K562 (cell line): ENCODE data around the gene LAGE3. TPM values are rescaled to one million over a fixed set of nuclear protein-coding genes. Genes with fewer than 3 reads are reported as not detected.

Source experiments
- BACH1 ChIP-seq: fragments of 200-800 bp; sonication (Bioruptor generic); IDR thresholded peaks from 2 replicates; pipeline ENCODE4 v1.6.1; 2016; ENCODE audit warnings: missing genetic modification characterization, missing compliant biosample characterization
- BHLHE40 ChIP-seq: IDR thresholded peaks from 2 replicates; pipeline ENCODE4 v1.6.1; 2011; ENCODE audit warnings: low read length, improper control_type of control experiment
- CBFB ChIP-seq: sonication (generic); formaldehyde crosslinking; IDR thresholded peaks from 2 replicates; pipeline ENCODE4 v1.4.0; 2020; ENCODE audit warnings: mild to moderate bottlenecking, missing genetic modification reagents
- DMBX1 ChIP-seq: fragments of 250-450 bp; sonication (Bioruptor Pico); IDR thresholded peaks from 2 replicates; pipeline ENCODE4 v1.8.0; 2022; ENCODE audit warnings: inconsistent platforms, mild to moderate bottlenecking, moderate library complexity, borderline replicate concordance
- FOXA1 ChIP-seq: fragments of 450-650 bp; IDR thresholded peaks from 2 replicates; pipeline ENCODE4 v1.6.1; 2016; ENCODE audit warnings: mild to moderate bottlenecking, borderline replicate concordance
- ILK ChIP-seq: fragments of 450-650 bp; IDR thresholded peaks from 2 replicates; pipeline ENCODE4 v1.6.1; 2016; ENCODE audit warnings: missing genetic modification characterization, low read depth, mild to moderate bottlenecking, missing compliant biosample characterization, moderate library complexity, borderline replicate concordance
- IRF2 ChIP-seq: sonication (generic); formaldehyde crosslinking; IDR thresholded peaks from 2 replicates; pipeline ENCODE4 v1.8.1; 2022; ENCODE audit warnings: mild to moderate bottlenecking, missing genetic modification reagents
- IRF9 ChIP-seq: fragments of 450-650 bp; IDR thresholded peaks from 2 replicates; pipeline ENCODE4 v1.6.1; 2016; ENCODE audit warnings: missing biosample characterization, missing genetic modification characterization
- KAT7 ChIP-seq: sonication (generic); formaldehyde crosslinking; IDR thresholded peaks from 2 replicates; pipeline ENCODE4 v1.8.0; 2022; ENCODE audit warnings: missing genetic modification reagents, mild to moderate bottlenecking, borderline replicate concordance
- KDM5B ChIP-seq: fragments of 200-600 bp; sonication (generic); IDR thresholded peaks from 2 replicates; pipeline ENCODE4 v1.6.1; 2012; ENCODE audit warnings: low read depth, mild to moderate bottlenecking, moderate library complexity, low read length, control low read depth, inconsistent platforms; ENCODE audit not compliant: insufficient replicate concordance
- LCOR ChIP-seq: sonication (generic); formaldehyde crosslinking; IDR thresholded peaks from 2 replicates; pipeline ENCODE4 v1.8.0; 2022; ENCODE audit warnings: mild to moderate bottlenecking, missing genetic modification reagents
- NFE2L1 ChIP-seq: fragments of 450-650 bp; IDR thresholded peaks from 2 replicates; pipeline ENCODE4 v1.6.1; 2016; ENCODE audit warnings: missing genetic modification characterization, low read depth, mild to moderate bottlenecking, missing compliant biosample characterization, moderate library complexity, borderline replicate concordance
- PHB ChIP-seq: fragments of 250-450 bp; sonication (Bioruptor Pico); IDR thresholded peaks from 2 replicates; pipeline ENCODE4 v1.5.0; 2021
- PTBP1 ChIP-seq: fragments of 200-400 bp; formaldehyde crosslinking; IDR thresholded peaks from 2 replicates; pipeline ENCODE4 v1.6.1; 2017; ENCODE audit warnings: low read depth, low read length
- PTRF ChIP-seq: fragments of 450-650 bp; IDR thresholded peaks from 2 replicates; pipeline ENCODE4 v1.6.1; 2016; ENCODE audit warnings: mild to moderate bottlenecking, missing genetic modification characterization, missing compliant biosample characterization
- RHOXF2B ChIP-seq: fragments of 250-450 bp; sonication (Bioruptor Pico); conservative IDR thresholded peaks from 2 replicates; pipeline ENCODE4 v1.5.1; 2021
- SETDB1 ChIP-seq: IDR thresholded peaks from one replicate; pipeline ENCODE4 v1.6.1; 2012; ENCODE audit warnings: low read length, control low read depth, inconsistent platforms
- TEAD2 ChIP-seq: fragments of 450-650 bp; IDR thresholded peaks from 2 replicates; pipeline ENCODE4 v1.6.1; 2016; ENCODE audit warnings: missing genetic modification characterization, control low read depth, missing compliant biosample characterization
- YY1 ChIP-seq, 3 experiments: IDR thresholded peaks; 2 replicates each; pipeline ENCODE4 v1.6.1; 2011; ENCODE audit warnings: low read length in 2 of 3, mild to moderate bottlenecking in 2 of 3, moderate library complexity in 2 of 3, borderline replicate concordance in 1 of 3, control low read depth in 1 of 3, low read depth in 1 of 3; ENCODE audit not compliant: insufficient read depth in 3 of 3, insufficient replicate concordance in 2 of 3, control insufficient read depth in 1 of 3, insufficient read length in 1 of 3; ENCODE audit errors: extremely low read depth in 1 of 3
- ZBTB26 ChIP-seq: fragments of 450-650 bp; formaldehyde crosslinking; IDR thresholded peaks from 2 replicates; pipeline ENCODE4 v1.4.0; 2022; ENCODE audit warnings: missing genetic modification characterization
- ZC3H11A ChIP-seq: IDR thresholded peaks from 2 replicates; pipeline ENCODE4 v1.6.1; 2012; ENCODE audit warnings: low read depth, low read length, improper control_type of control experiment
- ZNF347 ChIP-seq: fragments of 450-650 bp; formaldehyde crosslinking; IDR thresholded peaks from 2 replicates; pipeline ENCODE4 v1.4.0; 2020; ENCODE audit warnings: low read depth, mild to moderate bottlenecking, moderate library complexity
- ZNF561 ChIP-seq: fragments of 450-650 bp; formaldehyde crosslinking; conservative IDR thresholded peaks from 2 replicates; pipeline ENCODE4 v1.4.0; 2020; ENCODE audit warnings: mild to moderate bottlenecking, moderate library complexity
- ZNF778 ChIP-seq: fragments of 450-650 bp; formaldehyde crosslinking; IDR thresholded peaks from 2 replicates; pipeline ENCODE4 v1.4.0; 2020; ENCODE audit warnings: mild to moderate bottlenecking, moderate library complexity
- polyA plus RNA-seq, 8 experiments: library from polyadenylated mRNA; depleted of rRNA in 4 of 8; stranded (reverse) in 5 of 8; unstranded in 3 of 8; fragments of >200 nt; fragmentation: Nextera tagmentation in 2 of 8; fragmentation: Illumina TruSeq in 1 of 8; extraction: Ambion mirVana in 2 of 8; extraction: Trizol in 1 of 8; gene quantifications; 2 replicates each; pipeline versions ENCODE4 v1.2.1 to v1.2.3, GENCODE V29; 2011 to 2014; ENCODE audit warnings: inconsistent platforms in 1 of 8, missing spikeins in 1 of 8
- total RNA-seq, 7 experiments: library from RNA; depleted of rRNA in 6 of 7; stranded (reverse); fragments of >200 nt in 6 of 7; fragmentation: Illumina TruSeq in 2 of 7; extraction: Trizol in 2 of 7; gene quantifications; 2 replicates each; pipeline versions ENCODE4 v1.2.1 to v1.2.3, GENCODE V29; 2011 to 2021; ENCODE audit warnings: low replicate concordance in 1 of 7
- TF ChIP-seq, protein P1 (sequence below): fragments of 250-450 bp; sonication (Bioruptor Pico); IDR thresholded peaks from 2 replicates; pipeline ENCODE4 v1.8.0; 2022; ENCODE audit warnings: inconsistent platforms

Gene LAGE3
- total and polyA plus RNA-seq, 9 of the 15 experiments (the other 6 are each of a cell fraction or from before 2014, with no cell fraction given) = 28.2 to 125 (median 35.8) TPM

GRCh38 chrX:154478728-154479622 is at the start of gene LAGE3 (continued):
- TF ChIP-seq, protein P1, sequence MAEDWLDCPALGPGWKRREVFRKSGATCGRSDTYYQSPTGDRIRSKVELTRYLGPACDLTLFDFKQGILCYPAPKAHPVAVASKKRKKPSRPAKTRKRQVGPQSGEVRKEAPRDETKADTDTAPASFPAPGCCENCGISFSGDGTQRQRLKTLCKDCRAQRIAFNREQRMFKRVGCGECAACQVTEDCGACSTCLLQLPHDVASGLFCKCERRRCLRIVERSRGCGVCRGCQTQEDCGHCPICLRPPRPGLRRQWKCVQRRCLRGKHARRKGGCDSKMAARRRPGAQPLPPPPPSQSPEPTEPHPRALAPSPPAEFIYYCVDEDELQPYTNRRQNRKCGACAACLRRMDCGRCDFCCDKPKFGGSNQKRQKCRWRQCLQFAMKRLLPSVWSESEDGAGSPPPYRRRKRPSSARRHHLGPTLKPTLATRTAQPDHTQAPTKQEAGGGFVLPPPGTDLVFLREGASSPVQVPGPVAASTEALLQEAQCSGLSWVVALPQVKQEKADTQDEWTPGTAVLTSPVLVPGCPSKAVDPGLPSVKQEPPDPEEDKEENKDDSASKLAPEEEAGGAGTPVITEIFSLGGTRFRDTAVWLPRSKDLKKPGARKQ (CRISPR knock-in tag) = no peak
- TF ChIP-seq SETDB1 (no peak), YY1 (IDR thresholded peaks at IDR 0.05; ENCODE audit: borderline replicate concordance in 1 of 3, control insufficient read depth in 1 of 3, extremely low read depth in 1 of 3, insufficient read depth in 3 of 3, insufficient read length in 1 of 3, insufficient replicate concordance in 2 of 3, low read depth in 1 of 3, low read length in 2 of 3) (peak in 1 of 3 experiments; percentile 71), ZNF347 (CRISPR knock-in tag) (no peak), PTRF (tag) (no peak), KAT7 (CRISPR knock-in tag) (no peak), IRF2 (CRISPR knock-in tag) (no peak), ILK (no peak), TEAD2 (no peak), LCOR (CRISPR knock-in tag) (peak; percentile 84), DMBX1 (CRISPR knock-in tag) (no peak), ZBTB26 (no peak; the same call in 1 of the 2 replicates), CBFB (CRISPR knock-in tag) (peak; percentile 87; the same call in 1 of the 2 replicates), ZNF561 (CRISPR knock-in tag) (no peak), IRF9 (tag) (no peak), BACH1 (no peak), BHLHE40 (peak; percentile 54; the same call in 1 of the 2 replicates), RHOXF2B (no peak), ZNF778 (no peak), KDM5B (no peak), PTBP1 (no peak), NFE2L1 (no peak), FOXA1 (no peak), PHB (CRISPR knock-in tag) (no peak), ZC3H11A (no peak)
